Ascending aorta (tissue), 2 donors: ENCODE results near the gene PHF19. TPM values are rescaled to one million over a fixed set of nuclear protein-coding genes. Genes with fewer than 3 reads are reported as not detected.
A peak's percentile ranks its signal among the peaks of the same experiment; 100 is the strongest.

Experiments
- DNase-seq, 2 donors: peaks; one replicate each; pipeline ENCODE4 v3.0.0-alpha.2; 2019; ENCODE audit warnings: low spot score in 2 of 2
- H3K27ac ChIP-seq, 2 donors: fragments of 200-600 bp; sonication (generic); one replicate each; pipeline ENCODE4 v1.5.1; 2016 to 2017; ENCODE audit warnings: mild to moderate bottlenecking in 1 of 2
- H3K27me3 ChIP-seq: fragments of 200-600 bp; sonication (generic); one replicate; pipeline ENCODE4 v1.5.1; 2017
- H3K36me3 ChIP-seq, 2 donors: fragments of 200-600 bp; sonication (generic); one replicate each; pipeline ENCODE4 v1.5.1; 2016
- H3K4me1 ChIP-seq, 2 donors: fragments of 200-600 bp; sonication (generic); one replicate each; pipeline ENCODE4 v1.5.1; 2016 to 2017; ENCODE audit warnings: mild to moderate bottlenecking in 1 of 2
- H3K4me3 ChIP-seq, 2 donors: fragments of 200-600 bp; sonication (generic); one replicate each; pipeline ENCODE4 v1.5.1; 2016 to 2017; ENCODE audit warnings: mild to moderate bottlenecking in 1 of 2
- H3K9me3 ChIP-seq, 2 donors: fragments of 200-600 bp; sonication (generic); one replicate each; pipeline ENCODE4 v1.5.1; 2016
- intact Hi-C: fragments of 100-400 bp; cut with DNase I; formaldehyde crosslinking; loops from one replicate; pipeline ENCODE4 v1.15.1; 2023
- total RNA-seq: library from RNA; depleted of rRNA; stranded (reverse); fragments of >200 nt; gene quantifications from one replicate; pipeline ENCODE4 v1.1.0, GENCODE V29; 2016
- TF ChIP-seq, protein P1 (sequence below), 3 experiments: fragments of 200-600 bp in 2 of 3; fragments of 450-650 bp in 1 of 3; sonication (generic) in 2 of 3; IDR thresholded peaks; one replicate each; pipeline ENCODE4 v1.5.1; 2016 to 2019; ENCODE audit warnings: antibody characterized with exemption in 3 of 3, mild to moderate bottlenecking in 1 of 3, moderate library complexity in 1 of 3

Gene PHF19
- total RNA-seq, 1 donor from 2014 or later: 33.0 TPM

DNA sequence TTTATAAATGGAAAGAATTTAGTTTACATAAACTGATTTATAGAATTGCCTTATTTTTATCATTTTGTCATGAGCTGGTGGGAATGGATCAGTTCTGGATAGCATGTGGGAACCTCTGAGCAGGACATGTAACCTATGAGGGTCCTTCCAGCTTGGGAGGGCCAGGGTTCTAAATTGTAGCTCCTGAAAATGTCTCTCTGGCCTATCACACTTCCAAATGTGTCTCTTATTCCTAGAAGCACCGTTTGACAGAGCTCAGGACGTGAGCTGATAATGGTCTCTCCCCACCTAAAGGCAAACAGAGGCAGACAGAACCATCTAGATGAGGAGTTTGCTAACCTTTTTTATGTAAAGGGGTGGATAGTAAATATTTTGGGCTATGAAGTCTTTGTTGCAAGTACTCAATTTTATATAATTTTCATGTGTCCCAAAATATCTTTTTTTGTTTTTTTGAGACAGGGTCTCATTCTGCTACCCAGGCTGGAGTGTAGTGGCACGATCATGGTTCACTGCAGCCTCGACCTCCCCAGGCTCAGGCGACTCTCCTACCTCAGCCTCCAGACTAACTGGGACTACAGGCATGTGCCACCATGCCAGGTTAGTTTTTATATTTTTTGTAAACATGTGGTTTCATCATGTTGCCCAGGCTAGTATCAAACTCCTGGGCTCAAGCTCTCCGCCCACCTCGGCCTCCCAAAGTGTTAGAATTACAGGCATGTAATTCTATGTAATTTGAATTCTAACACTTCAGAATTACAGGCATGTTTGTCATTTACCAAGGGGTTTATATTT lies 45.6 kb upstream of the PHF19 start:
- Histone ChIP-seq H3K4me1 (peaks cover 27 to 72% of the 10 kb centered on the region in 2 donors), H3K27me3 (no peaks in the 10 kb centered on the region), H3K36me3 (no peaks in the 10 kb centered on the region), H3K9me3 (no peaks in the 10 kb centered on the region), H3K27ac (peak overlapping the region; percentile 97 to 98), H3K4me3 (no peak overlapping the region)
- no peak for DNase-seq
- TF ChIP-seq, protein P1, sequence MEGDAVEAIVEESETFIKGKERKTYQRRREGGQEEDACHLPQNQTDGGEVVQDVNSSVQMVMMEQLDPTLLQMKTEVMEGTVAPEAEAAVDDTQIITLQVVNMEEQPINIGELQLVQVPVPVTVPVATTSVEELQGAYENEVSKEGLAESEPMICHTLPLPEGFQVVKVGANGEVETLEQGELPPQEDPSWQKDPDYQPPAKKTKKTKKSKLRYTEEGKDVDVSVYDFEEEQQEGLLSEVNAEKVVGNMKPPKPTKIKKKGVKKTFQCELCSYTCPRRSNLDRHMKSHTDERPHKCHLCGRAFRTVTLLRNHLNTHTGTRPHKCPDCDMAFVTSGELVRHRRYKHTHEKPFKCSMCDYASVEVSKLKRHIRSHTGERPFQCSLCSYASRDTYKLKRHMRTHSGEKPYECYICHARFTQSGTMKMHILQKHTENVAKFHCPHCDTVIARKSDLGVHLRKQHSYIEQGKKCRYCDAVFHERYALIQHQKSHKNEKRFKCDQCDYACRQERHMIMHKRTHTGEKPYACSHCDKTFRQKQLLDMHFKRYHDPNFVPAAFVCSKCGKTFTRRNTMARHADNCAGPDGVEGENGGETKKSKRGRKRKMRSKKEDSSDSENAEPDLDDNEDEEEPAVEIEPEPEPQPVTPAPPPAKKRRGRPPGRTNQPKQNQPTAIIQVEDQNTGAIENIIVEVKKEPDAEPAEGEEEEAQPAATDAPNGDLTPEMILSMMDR (IDR thresholded peaks at IDR 0.05): no peak
- intact Hi-C loops: no loop called here

DNA sequence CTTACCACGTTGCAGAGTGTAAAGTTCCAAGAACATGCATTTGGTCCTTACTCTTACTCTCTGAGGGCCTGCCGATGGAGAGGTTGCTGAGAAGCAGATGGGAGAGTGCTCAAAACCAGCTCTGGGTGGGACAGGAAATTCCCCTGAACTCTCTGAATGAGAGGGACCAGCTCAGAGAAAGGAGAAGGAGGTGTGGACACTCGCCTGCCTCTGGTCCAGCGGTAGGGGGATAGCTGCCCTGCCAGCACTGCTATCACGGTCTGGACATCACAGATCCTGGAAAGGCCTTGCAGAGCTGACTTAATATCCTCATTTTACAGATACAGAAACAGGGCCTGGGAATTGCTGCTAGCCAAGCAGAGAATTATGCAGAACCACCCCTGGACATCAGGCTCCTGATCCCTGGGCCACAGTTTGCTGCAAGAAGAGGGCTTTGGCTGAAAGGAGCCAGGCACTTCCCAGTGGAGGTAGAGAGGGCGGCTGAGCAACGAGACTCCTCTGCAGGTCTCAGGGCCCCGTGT lies 44.7 kb upstream of the PHF19 start:
- Histone ChIP-seq H3K36me3 (no peaks in the 10 kb centered on the region), H3K9me3 (no peaks in the 10 kb centered on the region), H3K27ac (peak overlapping the region; percentile 97 to 98), H3K27me3 (no peaks in the 10 kb centered on the region), H3K4me3 (peak overlapping the region in 1 of 2 donors; percentile 29), H3K4me1 (peaks cover 27 to 73% of the 10 kb centered on the region in 2 donors)
- DNase-seq: no peak
- TF ChIP-seq, protein P1 (IDR thresholded peaks at IDR 0.05): no peak
- intact Hi-C loops: no loop called here

DNA sequence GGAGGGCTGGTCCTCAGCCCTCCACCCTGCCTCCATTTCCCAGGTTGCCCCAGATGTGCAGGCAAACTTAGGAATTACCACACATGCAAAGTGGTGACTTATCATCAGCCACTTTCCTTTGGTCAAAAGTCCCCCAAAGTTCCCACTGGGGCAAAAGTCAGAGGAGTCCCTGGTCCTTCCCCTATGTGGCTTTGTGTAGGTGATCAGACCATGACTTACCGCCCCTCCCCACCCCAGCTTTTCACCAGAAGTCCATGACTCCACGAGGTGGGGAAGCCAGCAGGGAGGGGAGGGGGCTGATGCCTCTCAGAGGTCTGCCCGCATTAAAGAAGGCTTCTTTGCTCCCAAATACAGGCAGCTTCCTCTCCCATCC lies 43.8 kb upstream of the PHF19 start:
- no peaks in the 10 kb centered on the region for H3K9me3 ChIP-seq
- peaks cover 31 to 74% of the 10 kb centered on the region in 2 donors for H3K4me1 ChIP-seq
- H3K4me3 ChIP-seq: no peak overlapping the region
- intact Hi-C loops: no loop called here
- peak overlapping the region; percentile 97 to 98 for H3K27ac ChIP-seq
- H3K27me3 ChIP-seq: no peaks in the 10 kb centered on the region
- TF ChIP-seq, protein P1 (IDR thresholded peaks at IDR 0.05): no peak
- DNase-seq: no peak
- H3K36me3 ChIP-seq: no peaks in the 10 kb centered on the region

DNA sequence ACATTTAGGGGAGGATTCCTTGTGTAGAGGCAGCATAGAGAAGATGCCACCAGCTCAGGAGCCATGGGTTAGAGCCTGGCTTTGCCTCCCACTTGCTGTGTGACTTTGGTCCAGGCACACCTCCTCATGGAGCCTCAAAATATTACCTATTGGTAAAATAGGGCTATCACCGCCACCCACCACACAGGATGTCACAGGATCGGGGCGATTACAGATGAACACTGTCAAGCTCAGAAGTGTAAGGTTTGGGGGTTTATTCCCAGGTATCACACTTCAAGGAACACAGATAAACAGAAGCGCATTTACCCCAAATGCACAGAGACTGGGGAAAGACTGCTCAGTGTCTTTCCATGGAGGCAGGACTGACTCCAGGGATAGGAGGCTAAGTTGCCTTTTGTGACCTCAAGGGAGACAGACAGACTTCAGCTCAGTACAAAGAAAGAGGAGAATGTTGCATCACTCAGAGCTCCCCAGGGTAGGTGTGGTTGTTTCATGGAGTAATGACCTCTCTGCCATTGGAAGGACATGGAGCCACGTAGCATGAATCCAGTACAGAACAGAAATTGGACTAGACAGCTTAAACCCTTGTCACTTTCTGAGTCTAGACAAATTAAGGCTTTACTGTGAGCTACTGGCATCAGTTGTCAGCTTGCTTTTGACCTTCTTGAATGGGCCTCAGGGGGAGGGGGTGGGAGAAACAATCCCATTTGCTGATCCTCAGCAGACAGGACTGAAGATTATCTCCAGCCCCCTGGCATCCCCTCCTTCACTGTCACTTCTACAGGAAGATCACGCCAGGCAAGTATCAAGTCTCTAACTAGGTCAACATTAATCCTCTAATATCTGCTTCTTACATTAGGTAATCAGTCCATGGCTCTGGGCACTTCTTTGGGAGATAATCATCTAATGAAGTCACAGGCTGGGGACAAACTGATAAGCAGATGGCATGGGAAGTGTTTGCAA lies 43.1 kb upstream of the PHF19 start:
- intact Hi-C loops: loop anchor here (5.0 kb wide), 1 partner anchor 43 kb away; the partner anchor contains the start of gene PHF19
- H3K27ac ChIP-seq: peak overlapping the region; percentile 97 to 98

More for the DNA sequence above, 43.1 kb upstream of the PHF19 start:
- H3K36me3 ChIP-seq: no peaks in the 10 kb centered on the region
- no peaks in the 10 kb centered on the region for H3K9me3 ChIP-seq
- no peak for DNase-seq
- H3K4me3 ChIP-seq: peak overlapping the region in 1 of 2 donors; percentile 32
- TF ChIP-seq, protein P1 (IDR thresholded peaks at IDR 0.05): no peak
- no peaks in the 10 kb centered on the region for H3K27me3 ChIP-seq
- H3K4me1 ChIP-seq: peaks cover 31 to 73% of the 10 kb centered on the region in 2 donors
